IPS-11a (cell line): ENCODE measurements around the gene PHKB.

ENCODE experiments used
- H3K4me3 ChIP-seq: one replicate; pipeline ENCODE4 v1.5.1; 2013; ENCODE audit warnings: low read depth, low read length, control low read depth

Gene PHKB

GRCh38 chr16:47724115-47724785 lies 263.1 kb downstream of the PHKB start:
- H3K4me3 ChIP-seq: no peak overlapping the region

- H3K4me3 ChIP-seq: no peak overlapping the region
Observed at GRCh38 chr16:47725188-47725695, 264.1 kb downstream of the PHKB start.

GRCh38 chr16:47726031-47726675 lies 265.0 kb downstream of the PHKB start:
- H3K4me3 ChIP-seq: no peak overlapping the region

- no peak overlapping the region for H3K4me3 ChIP-seq
Observed at GRCh38 chr16:47727131-47727530, 266.0 kb downstream of the PHKB start.

GRCh38 chr16:47728205-47728604 lies 267.1 kb downstream of the PHKB start:
- H3K4me3 ChIP-seq: no peak overlapping the region

GRCh38 chr16:47729701-47730100 lies 268.6 kb downstream of the PHKB start:
- no peak overlapping the region for H3K4me3 ChIP-seq

- H3K4me3 ChIP-seq: no peak overlapping the region
Observed at GRCh38 chr16:47731252-47731651, 270.1 kb downstream of the PHKB start.

GRCh38 chr16:47732122-47732521 lies 271.0 kb downstream of the PHKB start:
- H3K4me3 ChIP-seq: no peak overlapping the region

GRCh38 chr16:47732523-47733111 lies 271.5 kb downstream of the PHKB start:
- H3K4me3 ChIP-seq: no peak overlapping the region

- H3K4me3 ChIP-seq: no peak overlapping the region
Observed at GRCh38 chr16:47734081-47734857, 273.1 kb downstream of the PHKB start.

GRCh38 chr16:47734987-47735594 lies 274.0 kb downstream of the PHKB start:
- H3K4me3 ChIP-seq: no peak overlapping the region

GRCh38 chr16:47750371-47750770 lies 289.2 kb downstream of the PHKB start:
- no peak overlapping the region for H3K4me3 ChIP-seq
